ENCODE measurements around the gene SH3PXD2A.

- TF ChIP-seq CTCF (IDR thresholded peaks at IDR 0.05 in 2 of 3, conservative IDR thresholded peaks at IDR 0.05 in 1 of 3; ENCODE audit: control insufficient read depth in 2 of 3, extremely low read depth in 1 of 3, insufficient read depth in 1 of 3, low read depth in 3 of 3, low read length in 3 of 3): no peak
- no peak for TF ChIP-seq REST (IDR thresholded peaks at IDR 0.05; ENCODE audit: low read depth, low read length)
- TF ChIP-seq TBL1XR1 (IDR thresholded peaks at IDR 0.05; ENCODE audit: low read depth, low read length): no peak
- TF ChIP-seq SUZ12 (IDR thresholded peaks at IDR 0.05; ENCODE audit: unreplicated experiment): no peak
These were observed 537 bp downstream of the SH3PXD2A start for GRCh38 chr10:103854686-103855391.

Data from GM12878 (cell line).